GM19238 (cell line): Measurements from ENCODE around the gene KLHL33.
"Not testable (repeated sequence)": the region's sequence is repeated elsewhere in the genome, so short reads cannot be mapped to it uniquely, and the experiment has no call there.

Experiments used
- DNase-seq: peaks from one replicate; pipeline ENCODE4 v3.0.0; 2011; ENCODE audit warnings: low spot score; ENCODE audit not compliant: insufficient read length

The KLHL33 gene

DNA sequence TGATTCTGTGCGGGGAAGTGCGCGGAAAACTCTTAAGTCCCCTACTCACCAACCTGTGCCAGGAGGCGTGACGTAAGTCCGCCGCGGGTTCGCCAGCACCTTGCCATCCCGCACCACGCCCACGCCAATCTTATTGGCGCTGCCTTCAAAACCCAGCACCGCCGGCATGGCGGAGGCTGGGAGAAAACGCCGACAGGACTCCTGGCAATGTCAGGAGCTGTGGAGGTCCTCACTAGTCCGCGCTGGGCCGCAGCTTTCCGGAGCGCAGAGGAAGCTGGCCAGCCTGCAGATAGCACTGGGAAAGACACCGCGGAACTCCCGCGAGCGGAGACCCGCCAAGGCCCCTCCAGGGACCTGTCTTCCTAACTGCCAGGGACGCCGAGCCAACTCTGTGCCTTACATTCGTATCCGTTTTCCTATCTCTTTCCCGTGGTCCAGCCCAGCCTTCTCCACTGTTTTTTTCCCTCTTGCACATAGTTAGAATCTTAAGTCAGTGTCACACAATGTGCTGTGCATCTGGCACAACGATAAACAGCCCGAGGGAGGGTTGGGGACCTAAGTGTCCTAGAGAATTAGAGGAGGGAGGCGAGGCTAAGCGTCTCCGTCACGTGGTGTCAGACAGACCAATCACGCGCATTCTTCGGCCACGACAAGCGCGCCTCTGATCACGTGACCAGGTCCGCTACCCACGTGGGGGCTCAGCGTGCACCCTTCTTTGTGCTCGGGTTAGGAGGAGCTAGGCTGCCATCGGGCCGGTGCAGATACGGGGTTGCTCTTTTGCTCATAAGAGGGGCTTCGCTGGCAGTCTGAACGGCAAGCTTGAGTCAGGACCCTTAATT lies 18.8 kb upstream of the KLHL33 start, which contains the start of the genes APEX1 and OSGEP:
TSS of gene APEX1 (plus strand) at position 711 of the 839 bp plus-strand sequence. CDS start 420 bp downstream, outside the sequence.
TSS of gene OSGEP (minus strand) at position 297 of the 839 bp plus-strand sequence. CDS start at position 168, 129 bp downstream.
- DNase-seq: peak; percentile 94

DNA sequence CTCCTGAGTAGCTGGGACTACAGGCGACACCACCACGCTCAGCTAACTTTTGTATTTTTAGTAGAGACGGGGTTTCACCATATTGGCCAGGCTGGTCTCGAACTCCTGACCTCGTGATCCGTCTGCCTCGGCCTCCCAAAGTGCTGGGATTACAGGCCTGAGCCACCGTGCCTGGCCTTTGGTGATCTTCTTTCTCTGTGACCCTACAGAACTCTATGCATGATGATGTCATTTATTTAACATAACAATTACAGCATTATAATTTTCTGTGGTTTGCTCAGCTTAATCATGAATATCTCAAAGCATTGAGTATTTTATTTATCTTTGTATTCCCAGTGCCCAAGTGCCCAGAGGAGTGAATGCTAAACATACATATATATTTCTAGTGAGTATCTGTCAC lies 16.9 kb upstream of the KLHL33 start:
- DNase-seq: not testable (repeated sequence)

DNA sequence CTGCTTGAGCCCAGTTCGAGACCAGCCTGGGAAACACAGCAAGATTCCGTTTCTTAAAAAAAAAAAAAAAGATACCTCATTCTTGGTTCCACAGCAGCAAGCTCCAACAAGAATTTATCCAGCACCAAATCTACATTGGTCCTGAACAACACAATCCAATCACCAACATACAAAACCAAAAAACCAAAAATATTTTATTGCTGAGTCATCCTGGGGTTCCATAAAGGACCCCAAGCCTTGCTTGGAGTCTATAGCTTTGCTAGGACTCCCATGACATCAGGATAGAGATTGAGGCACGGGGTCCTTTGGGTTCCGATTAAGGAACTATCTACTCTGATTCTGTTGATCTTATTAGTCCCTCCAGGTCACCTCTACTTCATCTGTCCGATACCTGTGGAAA lies 10.9 kb upstream of the KLHL33 start:
- DNase-seq: no peak

DNA sequence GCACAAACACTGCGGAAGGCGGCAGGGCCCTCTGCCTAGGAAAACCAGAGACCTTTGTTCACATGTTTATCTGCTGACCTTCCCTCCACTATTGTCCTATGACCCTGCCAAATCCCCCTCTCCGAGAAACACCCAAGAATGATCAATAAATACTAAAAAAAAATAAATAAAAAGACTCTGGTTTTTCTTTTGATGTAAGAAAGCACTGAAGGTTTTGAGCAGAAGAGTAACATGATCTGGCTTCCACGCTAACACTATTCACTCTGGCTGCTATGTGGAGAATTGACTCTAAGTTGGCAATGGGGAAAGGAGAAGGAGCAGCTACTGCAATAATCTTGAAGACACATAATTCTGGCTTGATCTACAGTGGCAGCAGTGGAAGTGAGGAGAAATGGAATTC lies 7.7 kb upstream of the KLHL33 start:
- DNase-seq: not testable (repeated sequence)

DNA sequence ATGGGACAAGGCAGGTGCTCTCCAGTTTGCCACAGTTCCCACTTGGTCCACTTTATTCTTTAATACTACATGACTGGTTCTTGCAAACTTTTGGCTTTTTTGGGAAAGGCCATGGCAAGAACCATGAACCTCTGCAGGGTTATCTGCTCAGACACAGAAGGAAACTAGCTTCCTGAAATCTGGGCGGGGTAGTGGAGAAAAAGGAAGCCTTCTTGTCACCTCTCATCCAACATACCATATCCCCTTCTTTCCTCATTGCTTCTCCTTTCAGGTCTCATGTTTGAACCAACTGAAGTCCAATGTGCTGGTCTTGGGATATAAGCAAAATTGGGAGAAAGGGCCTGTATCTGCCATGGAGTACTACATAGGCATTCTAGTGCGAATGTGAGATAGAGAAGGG lies 5.5 kb upstream of the KLHL33 start:
- DNase-seq: no peak

DNA sequence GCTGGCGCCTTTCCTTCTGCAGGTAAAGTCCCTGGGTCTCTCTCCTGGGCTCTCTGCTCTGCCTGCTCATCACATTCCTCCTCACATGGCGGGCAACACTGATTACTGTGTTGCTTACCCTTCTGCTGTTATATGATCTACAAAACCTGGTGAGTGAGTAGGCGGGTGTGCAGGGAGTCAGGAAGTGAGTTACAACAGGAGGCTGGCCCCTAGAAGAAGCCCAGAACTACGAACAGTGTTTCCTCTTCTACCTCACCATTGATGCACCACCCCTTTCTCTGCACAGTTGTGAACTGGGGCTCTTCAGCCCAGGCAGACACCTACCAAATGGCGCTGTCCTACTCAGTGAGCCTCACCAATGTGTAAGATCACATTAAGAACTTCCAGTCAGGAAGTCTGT lies 4.9 kb upstream of the KLHL33 start:
- no peak for DNase-seq

DNA sequence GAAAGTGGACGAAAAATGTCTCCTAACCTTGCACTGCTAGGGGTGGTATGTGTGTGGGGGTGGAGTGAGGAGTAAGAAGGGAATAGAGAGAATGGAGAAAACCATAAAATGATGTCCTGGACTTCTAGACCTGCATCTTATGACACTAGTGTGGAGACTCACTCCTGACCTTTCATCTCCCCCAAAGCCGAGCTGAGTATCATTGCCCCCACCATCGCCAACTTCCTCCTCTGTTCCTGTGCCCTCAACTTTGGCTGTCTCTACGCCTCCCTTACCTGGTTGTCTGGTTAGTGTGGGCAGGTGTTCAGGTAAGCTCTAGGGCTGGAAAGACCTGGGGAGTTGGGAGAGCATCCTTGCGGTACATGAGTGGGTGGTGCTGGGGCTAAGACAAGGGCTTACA lies 4.5 kb upstream of the KLHL33 start:
- no peak for DNase-seq

DNA sequence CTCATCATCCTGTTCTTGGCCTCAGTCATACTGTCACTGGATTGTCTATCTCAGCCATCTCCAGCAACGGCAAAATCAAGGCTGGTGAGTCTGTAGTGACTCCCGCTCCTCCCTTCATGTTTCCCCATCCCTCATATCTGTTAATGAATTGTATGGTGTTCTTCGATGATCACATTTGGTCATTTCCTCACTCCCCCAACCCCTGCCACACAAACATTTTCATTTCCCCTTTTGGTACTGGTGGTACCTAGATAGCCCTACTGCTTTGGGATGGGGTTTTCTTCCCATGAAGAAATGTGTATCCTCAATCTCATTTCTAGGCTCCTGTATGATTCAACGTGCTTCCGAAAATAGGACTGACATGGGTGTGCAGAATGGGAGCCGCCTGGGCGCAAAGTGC lies 2.7 kb upstream of the KLHL33 start:
- no peak for DNase-seq

DNA sequence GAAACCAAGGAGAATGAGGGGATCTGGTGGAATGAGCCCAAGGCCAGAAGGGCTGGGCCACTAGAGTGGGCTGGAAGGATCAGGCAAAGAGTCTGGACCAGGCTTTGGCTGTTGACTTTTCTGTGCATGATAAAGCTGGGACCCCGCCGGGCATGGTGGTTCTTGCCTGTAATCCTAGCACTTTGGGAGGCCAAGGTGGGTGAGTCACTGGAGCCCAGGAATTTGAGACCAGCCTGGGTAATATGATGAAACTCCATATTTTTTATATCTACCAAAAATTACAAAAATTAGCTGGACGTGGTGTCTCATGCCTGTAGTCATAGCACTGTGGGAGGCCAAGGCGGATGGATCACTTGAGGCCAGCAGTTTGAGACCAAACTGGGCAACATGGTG lies 393 bp upstream of the KLHL33 start:
- no peak for DNase-seq

DNA sequence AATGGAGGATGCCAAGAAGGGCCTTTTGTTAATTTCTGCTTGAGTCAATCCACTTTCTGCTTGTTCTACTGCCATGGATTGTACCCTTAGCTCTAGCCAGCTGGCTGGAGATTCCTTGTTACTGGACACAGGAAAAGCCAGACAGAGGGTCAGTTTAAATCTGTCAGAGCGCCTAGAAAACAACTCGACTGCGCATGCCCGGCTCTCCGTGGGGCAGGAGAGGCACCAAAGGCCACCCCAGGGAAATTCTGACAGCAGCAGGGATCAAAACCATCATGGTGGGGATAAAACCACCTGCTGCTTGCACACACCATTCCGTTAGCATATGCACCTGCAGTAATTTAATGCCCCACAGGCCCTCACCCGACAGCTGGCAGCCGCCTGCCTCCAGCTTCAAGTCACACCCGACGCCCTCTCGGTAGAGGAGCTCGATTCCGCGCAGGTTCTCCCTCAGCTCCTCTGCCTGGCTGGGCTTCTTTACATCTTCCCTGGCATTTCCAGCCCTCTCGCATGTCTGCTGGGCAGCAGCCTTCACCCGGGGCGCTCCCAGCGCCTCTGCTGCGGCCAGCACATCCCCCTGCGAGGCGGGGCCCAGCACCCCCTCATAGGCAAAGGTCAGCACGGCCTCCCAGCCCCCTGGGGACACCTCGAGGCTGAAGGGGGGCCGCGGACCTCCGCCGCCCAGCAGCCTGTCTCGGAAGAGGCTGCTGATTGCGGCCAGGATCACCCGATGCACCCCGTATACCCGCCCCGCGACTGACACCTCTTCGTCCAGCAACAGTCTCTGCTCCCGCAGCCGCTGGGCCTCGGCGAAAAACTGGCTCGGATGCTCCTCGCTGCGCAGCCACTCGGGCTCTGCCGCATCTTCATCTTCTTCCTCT lies 1.0 kb downstream of the KLHL33 start:
- no peak for DNase-seq

DNA sequence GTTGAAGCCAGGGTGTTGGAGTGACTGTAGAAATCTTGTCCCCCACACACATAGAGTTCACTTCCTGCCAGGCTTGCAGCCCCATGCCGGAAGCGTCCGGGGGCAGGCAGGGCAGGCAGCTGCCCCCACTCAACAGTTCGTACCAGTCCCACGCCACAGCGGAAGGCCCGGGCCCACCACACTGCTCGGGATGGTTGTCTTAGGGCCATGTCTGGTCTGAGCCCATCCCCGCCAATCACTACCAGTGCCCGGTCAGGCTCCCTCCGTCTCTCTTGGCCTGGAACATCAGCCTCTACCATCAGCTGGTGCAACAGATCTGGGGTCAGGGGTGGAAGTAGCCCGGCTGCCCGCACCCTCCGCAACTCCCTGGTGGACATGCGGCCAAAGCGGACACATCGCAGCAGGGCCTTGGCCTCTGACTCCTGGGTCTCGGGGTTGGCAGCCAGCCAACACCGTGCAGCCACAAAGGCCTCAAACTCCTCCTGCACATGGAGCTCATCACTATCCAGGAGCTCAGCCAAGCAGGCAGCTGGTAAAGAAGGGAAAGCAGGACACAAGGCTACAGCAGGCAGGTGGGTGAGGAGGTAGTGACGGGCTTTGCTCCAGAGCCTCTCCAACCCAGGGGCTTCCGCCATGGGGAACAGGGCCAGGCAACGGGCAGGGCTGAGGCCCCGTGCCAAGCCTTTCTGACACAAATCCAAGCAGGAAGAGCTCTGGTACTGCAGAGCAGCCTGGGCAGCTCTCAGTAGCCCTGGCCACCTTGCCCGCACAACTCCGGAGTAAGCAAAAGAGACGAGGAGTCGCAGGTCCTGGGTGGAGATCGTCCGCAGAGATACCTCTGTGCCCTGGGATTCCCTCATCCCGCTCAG lies 5.9 kb downstream of the KLHL33 start:
- DNase-seq: no peak

DNA sequence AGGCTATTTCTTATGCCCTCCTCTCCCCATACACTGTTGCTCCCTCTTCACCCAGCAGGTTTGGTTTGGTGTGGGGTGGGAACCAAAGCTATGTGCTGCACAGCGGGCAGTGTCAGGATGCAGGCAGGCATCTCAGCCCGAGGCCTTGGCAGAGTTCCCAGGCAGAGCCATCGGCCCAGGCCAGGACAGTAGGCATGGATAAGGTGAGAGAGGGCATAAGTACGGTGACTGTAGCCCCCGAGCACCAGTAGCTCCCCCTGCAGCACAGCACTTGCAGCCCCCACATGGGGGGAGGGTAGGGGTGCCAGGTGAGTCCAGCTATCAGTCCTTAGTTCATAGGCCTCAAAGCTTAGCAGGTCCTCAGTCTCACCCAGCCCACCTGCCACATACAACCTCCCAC lies 7.2 kb downstream of the KLHL33 start:
- DNase-seq: no peak

DNA sequence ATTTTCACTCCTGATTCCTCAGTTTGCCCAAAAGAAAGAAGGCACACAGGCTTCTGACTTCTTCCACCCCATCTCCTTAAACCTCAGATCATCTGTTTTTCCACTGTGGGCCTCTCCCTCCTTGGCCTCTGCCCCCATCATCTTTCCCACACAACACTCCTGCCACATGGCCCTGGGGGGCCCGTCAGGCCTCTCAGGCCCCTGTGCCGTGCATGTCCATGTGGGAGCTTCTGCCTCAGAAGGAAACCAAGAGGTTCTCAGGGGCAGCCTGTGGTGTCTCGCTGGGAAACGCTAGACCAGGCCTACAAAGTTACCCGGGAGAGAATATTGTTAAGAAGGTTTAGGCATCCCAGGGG lies 8.0 kb downstream of the KLHL33 start:
- peak; percentile 49 for DNase-seq

DNA sequence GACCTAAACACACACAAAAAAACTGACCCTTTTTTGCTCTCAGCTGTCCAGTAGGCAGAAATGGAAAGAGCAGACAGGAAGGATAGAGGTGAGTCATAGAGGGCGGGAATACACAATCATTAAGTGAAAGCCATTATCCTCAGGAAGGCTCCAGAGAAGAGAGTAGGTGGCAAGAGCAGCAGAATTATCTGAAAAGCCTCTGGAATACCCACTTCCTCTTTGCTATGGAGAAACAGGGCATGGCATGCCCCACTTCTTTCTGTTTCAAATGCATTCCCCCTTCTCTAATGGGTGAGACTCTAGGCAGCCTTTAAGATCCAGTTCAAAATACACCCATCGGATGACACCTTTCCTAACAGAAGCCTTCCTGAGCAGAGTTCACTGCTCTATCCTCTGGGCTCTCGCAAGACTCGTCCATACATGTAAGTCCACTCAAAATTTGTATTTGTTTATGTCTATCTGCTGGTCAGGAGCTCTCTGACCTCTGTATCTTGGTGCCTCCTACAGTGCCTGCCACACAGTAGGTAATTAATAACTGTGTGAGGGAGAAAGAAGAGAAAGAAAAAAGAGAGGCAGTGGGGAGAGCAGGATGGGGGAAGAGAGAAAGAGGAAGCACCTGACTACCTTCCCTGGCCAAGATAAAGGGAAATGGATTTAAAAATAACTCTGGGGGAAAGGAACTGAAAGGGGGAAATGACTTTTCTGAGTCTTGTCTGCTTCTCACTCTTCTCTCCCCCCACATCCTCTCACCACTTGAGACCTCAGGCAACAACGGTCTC lies 8.5 kb downstream of the KLHL33 start:
- peak; percentile 73 for DNase-seq

DNA sequence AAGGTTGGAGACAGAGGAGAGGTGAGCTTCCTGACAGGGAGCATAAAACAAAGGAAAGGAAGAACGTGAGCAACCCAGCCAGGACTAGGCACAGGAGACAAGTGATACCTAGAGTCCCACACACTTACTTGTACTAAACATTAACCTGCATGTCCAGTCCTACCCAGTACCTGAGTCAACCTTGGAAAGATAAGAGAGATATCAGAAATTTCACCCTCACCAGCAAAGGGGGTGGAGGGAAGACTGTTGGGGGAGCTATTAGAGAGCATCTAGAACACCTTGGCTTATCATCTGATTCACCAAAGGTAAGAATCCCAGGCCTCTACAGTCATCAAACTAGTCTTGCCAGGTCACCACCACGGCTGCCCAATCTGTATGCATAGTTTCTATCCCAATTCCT lies 11.1 kb downstream of the KLHL33 start:
- no peak for DNase-seq

DNA sequence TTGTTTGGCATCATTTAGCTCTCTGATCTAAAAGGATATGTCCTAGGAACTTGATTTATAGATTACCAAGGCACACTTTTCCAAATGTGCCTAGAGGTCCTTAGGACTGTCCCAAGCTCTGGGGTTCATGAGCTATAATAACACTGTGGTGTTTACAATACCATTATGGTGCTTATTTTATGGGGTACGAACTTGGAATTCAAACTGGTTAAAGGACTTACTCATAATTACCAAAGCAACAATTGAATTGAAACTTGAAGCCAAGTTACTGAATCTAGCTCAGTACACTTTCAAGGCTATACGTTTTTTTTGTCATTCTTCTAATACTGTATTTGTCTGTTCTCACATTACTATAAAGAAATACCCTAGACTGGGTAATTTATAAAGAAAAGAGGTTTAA lies 13.1 kb downstream of the KLHL33 start:
- DNase-seq: no peak

DNA sequence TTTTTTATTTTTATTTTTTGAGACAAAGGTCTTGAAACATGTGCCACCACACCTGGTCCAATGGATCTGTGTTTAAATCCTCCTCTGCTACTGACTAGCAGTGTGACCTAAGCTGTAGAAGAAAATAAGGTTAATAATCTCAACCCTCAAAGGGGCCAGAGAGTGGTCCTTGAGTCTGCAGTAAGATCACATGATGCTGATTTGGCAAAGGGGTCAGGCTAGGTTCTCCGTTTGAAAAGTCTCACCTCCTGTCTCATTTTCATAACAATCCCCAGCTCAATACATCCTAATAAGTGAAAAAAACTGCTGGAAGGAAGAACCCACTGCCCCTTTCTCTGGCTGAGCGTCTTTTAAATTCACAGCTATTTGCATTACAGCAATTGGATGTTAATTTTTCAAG lies 14.7 kb downstream of the KLHL33 start:
- no peak for DNase-seq

DNA sequence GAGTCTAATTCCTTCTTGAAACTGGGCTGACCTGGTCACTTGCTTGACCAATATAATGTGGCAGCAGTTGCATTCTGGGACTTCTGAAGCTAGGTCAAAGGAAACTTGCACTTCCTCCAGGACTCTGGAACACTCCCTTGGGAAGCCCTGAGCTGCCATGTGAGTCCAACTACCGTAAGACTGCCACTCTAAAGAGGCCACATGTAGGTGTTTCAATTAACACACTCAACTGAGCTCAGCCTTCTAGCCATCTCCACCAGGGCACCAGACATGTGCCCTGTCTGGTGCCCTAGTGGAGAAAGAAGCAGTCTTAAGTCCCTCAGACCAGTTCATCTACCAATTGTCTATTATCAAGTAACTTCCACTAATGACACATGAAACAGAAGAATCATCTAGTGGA lies 16.5 kb downstream of the KLHL33 start:
- no peak for DNase-seq

DNA sequence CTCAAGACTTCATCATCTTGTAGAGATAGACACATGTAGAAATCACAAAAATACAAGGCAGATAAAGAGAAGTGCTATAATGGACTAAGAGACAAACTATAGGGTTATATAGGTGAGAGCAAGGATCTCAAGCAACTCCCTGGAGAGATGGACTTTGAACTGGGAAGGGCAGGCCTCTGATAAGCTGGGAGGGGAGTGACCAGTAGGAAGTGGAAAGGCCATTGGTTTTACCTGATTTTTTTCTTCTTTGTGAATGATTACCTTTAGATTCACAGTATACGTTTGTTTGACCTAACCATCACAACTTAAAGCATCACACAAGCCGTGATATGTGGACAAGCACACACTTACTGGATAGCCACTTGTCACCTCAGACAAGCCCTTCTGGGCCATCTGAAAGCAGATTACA lies 17.5 kb downstream of the KLHL33 start:
- no peak for DNase-seq
